ENCODE data around the gene DDR2. TPM values are rescaled to one million over a fixed set of nuclear protein-coding genes. Genes with fewer than 3 reads are reported as not detected.

The DDR2 gene
- total RNA-seq, 1 donor from 2014 or later = 0.33 TPM

GRCh38 chr1:162832470-162832869, 200.2 kb downstream of the DDR2 start:
- TF ChIP-seq CTCF (IDR thresholded peaks at IDR 0.05; ENCODE audit: unreplicated experiment) = no peak
- peaks cover 6% of the 10 kb centered on the region for H3K27me3 Mint-ChIP-seq (ENCODE audit: unreplicated experiment)
- H3K36me3 Mint-ChIP-seq (ENCODE audit: low read depth, unreplicated experiment) = no peaks in the 10 kb centered on the region

GRCh38 chr1:162835157-162835899, 203.1 kb downstream of the DDR2 start:
- H3K27me3 Mint-ChIP-seq (ENCODE audit: unreplicated experiment) = peaks cover 6% of the 10 kb centered on the region
- H3K27ac Mint-ChIP-seq (ENCODE audit: unreplicated experiment) = no peak overlapping the region
- H3K9me3 Mint-ChIP-seq (ENCODE audit: unreplicated experiment) = no peaks in the 10 kb centered on the region
- no peak for TF ChIP-seq CTCF (IDR thresholded peaks at IDR 0.05; ENCODE audit: unreplicated experiment)
- no peak for DNase-seq (ENCODE audit: low spot score)
- H3K4me1 Mint-ChIP-seq (ENCODE audit: unreplicated experiment) = peaks cover 7% of the 10 kb centered on the region
- peaks cover 4% of the 10 kb centered on the region for H3K36me3 Mint-ChIP-seq (ENCODE audit: low read depth, unreplicated experiment)
- H3K4me3 Mint-ChIP-seq (ENCODE audit: unreplicated experiment) = no peak overlapping the region

More at GRCh38 chr1:162832470-162832869, 200.2 kb downstream of the DDR2 start:
- H3K9me3 Mint-ChIP-seq (ENCODE audit: unreplicated experiment) = no peaks in the 10 kb centered on the region
- no peak for DNase-seq (ENCODE audit: low spot score)
- H3K4me3 Mint-ChIP-seq (ENCODE audit: unreplicated experiment) = no peak overlapping the region
- no peak overlapping the region for H3K27ac Mint-ChIP-seq (ENCODE audit: unreplicated experiment)
- H3K4me1 Mint-ChIP-seq (ENCODE audit: unreplicated experiment) = peaks cover 7% of the 10 kb centered on the region

Other genes starting within 250 kb of the DDR2 start
- not detected for gene SH2D1B, start 220.3 kb upstream of the DDR2 start, total RNA-seq (ENCODE audit: unreplicated experiment)
- 17.8 TPM for gene UHMK1, start 134.6 kb upstream of the DDR2 start, total RNA-seq (ENCODE audit: unreplicated experiment)
- gene UAP1, start 70.7 kb upstream of the DDR2 start, total RNA-seq (ENCODE audit: unreplicated experiment) = 20.9 TPM
- gene HSD17B7, start 158.2 kb downstream of the DDR2 start, total RNA-seq (ENCODE audit: unreplicated experiment) = 17.2 TPM
- gene CCDC190, start 228.7 kb downstream of the DDR2 start, total RNA-seq (ENCODE audit: unreplicated experiment) = not detected